Measurements from ENCODE around the gene DNAJC30.

DNA sequence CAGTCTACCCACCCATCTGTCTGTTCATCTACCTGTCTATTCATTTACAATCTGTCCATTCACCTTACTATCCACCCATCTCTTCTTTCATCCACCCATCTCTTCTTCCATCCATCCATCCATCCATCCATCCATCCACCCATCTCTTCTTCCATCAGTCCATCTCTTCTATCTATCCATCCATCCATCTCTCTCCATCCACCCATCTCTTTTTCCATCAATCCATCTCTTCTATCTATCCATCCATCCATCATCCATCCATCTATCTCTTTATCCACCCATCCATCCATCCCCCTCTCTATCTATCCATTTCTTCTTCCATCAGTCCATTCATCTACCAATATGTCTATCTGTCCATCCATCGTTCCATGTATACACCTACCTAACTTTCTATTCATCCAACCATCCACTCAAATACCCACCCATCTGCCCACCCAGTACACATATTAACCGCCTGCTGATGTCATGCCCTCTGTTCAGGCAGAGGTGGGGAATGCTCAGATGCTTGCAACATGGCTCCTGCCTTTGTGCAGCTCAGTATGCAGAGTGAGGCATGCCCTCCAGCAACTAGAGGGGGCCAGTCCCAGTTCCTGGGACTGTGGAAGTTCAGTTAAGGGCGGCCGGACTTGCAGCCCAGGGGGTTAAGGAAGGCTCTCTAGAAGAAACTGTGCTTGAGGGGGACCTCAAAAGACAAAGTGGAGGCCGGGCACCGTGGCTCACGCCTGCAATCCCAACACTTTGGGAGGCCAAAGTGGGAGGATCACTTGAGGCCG is 47.6 kb downstream of the DNAJC30 start:
- TF ChIP-seq, protein P1, sequence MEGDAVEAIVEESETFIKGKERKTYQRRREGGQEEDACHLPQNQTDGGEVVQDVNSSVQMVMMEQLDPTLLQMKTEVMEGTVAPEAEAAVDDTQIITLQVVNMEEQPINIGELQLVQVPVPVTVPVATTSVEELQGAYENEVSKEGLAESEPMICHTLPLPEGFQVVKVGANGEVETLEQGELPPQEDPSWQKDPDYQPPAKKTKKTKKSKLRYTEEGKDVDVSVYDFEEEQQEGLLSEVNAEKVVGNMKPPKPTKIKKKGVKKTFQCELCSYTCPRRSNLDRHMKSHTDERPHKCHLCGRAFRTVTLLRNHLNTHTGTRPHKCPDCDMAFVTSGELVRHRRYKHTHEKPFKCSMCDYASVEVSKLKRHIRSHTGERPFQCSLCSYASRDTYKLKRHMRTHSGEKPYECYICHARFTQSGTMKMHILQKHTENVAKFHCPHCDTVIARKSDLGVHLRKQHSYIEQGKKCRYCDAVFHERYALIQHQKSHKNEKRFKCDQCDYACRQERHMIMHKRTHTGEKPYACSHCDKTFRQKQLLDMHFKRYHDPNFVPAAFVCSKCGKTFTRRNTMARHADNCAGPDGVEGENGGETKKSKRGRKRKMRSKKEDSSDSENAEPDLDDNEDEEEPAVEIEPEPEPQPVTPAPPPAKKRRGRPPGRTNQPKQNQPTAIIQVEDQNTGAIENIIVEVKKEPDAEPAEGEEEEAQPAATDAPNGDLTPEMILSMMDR (IDR thresholded peaks at IDR 0.05; ENCODE audit: low read depth, low read length, poor library complexity, severe bottlenecking): no peak
- TF ChIP-seq EZH2phosphoT487 (IDR thresholded peaks at IDR 0.05; ENCODE audit: borderline replicate concordance, low read length): no peak

All from DOHH2 (cell line).